ENCODE measurements around the gene FBLIM1. TPM values are rescaled to one million over a fixed set of nuclear protein-coding genes. Genes with fewer than 3 reads are reported as not detected.

The FBLIM1 gene
- total and polyA plus RNA-seq, 2 donors: 1.6 to 10.3 TPM

- Histone ChIP-seq H3K9me3 (ENCODE audit: control insufficient read depth in 2 of 2, insufficient read depth in 1 of 2, low read length in 1 of 2) (peaks cover 0 to 7% of the 10 kb centered on the region in 2 donors), H3K36me3 (ENCODE audit: control insufficient read depth in 2 of 2, insufficient read depth in 2 of 2, low read length in 1 of 2) (no peaks in the 10 kb centered on the region), H3K4me3 (ENCODE audit: low read length in 2 of 2) (no peak overlapping the region), H3K4me1 (ENCODE audit: control insufficient read depth in 2 of 2, insufficient read depth in 2 of 2, low read length in 2 of 2) (peaks cover 10 to 12% of the 10 kb centered on the region in 2 donors), H3K27me3 (ENCODE audit: control insufficient read depth in 2 of 2, insufficient read depth in 1 of 2, low read length in 1 of 2) (no peaks in the 10 kb centered on the region), H3K27ac (ENCODE audit: low read depth in 1 of 2, low read length in 1 of 2) (no peak overlapping the region)
- DNase-seq (ENCODE audit: low read depth in 6 of 9, low spot score in 9 of 9): no peak
- whole genome bisulfite sequencing: 85% methylated on average over 1 of the region's 1 CpG
Measured at GRCh38 chr1:15830258-15830657, 71.7 kb downstream of the FBLIM1 start.

GRCh38 chr1:15833069-15833679, 74.6 kb downstream of the FBLIM1 start:
- Histone ChIP-seq H3K27me3 (ENCODE audit: control insufficient read depth in 2 of 2, insufficient read depth in 1 of 2, low read length in 1 of 2) (peaks cover 0 to 12% of the 10 kb centered on the region in 2 donors), H3K4me3 (ENCODE audit: low read length in 2 of 2) (peak overlapping the region; percentile 57 to 76), H3K27ac (ENCODE audit: low read depth in 1 of 2, low read length in 1 of 2) (peak overlapping the region; percentile 83 to 97), H3K9me3 (ENCODE audit: control insufficient read depth in 2 of 2, insufficient read depth in 1 of 2, low read length in 1 of 2) (peaks cover 0 to 7% of the 10 kb centered on the region in 2 donors), H3K4me1 (ENCODE audit: control insufficient read depth in 2 of 2, insufficient read depth in 2 of 2, low read length in 2 of 2) (peaks cover 12 to 23% of the 10 kb centered on the region in 2 donors), H3K36me3 (ENCODE audit: control insufficient read depth in 2 of 2, insufficient read depth in 2 of 2, low read length in 1 of 2) (no peaks in the 10 kb centered on the region)
- WGBS: 81% methylated on average over 24 of the region's 24 CpGs
- DNase-seq (ENCODE audit: low read depth in 6 of 9, low spot score in 9 of 9): no peak

GRCh38 chr1:15833842-15834405, 75.3 kb downstream of the FBLIM1 start:
- peak overlapping the region; percentile 97 to 100 for H3K27ac ChIP-seq (ENCODE audit: low read depth in 1 of 2, low read length in 1 of 2)
- peaks cover 12 to 23% of the 10 kb centered on the region in 2 donors for H3K4me1 ChIP-seq (ENCODE audit: control insufficient read depth in 2 of 2, insufficient read depth in 2 of 2, low read length in 2 of 2)
- peaks cover 0 to 12% of the 10 kb centered on the region in 2 donors for H3K27me3 ChIP-seq (ENCODE audit: control insufficient read depth in 2 of 2, insufficient read depth in 1 of 2, low read length in 1 of 2)
- peak overlapping the region; percentile 57 to 76 for H3K4me3 ChIP-seq (ENCODE audit: low read length in 2 of 2)
- DNase-seq (ENCODE audit: low read depth in 6 of 9, low spot score in 9 of 9): no peak
- 2% methylated on average over 10 of the region's 10 CpGs for WGBS
- peaks cover 0 to 7% of the 10 kb centered on the region in 2 donors for H3K9me3 ChIP-seq (ENCODE audit: control insufficient read depth in 2 of 2, insufficient read depth in 1 of 2, low read length in 1 of 2)
- no peaks in the 10 kb centered on the region for H3K36me3 ChIP-seq (ENCODE audit: control insufficient read depth in 2 of 2, insufficient read depth in 2 of 2, low read length in 1 of 2)

- WGBS: under 1% methylated on average over 77 of the region's 77 CpGs
- Histone ChIP-seq H3K4me3 (ENCODE audit: low read length in 2 of 2) (peak overlapping the region; percentile 57 to 76), H3K4me1 (ENCODE audit: control insufficient read depth in 2 of 2, insufficient read depth in 2 of 2, low read length in 2 of 2) (peaks cover 12 to 23% of the 10 kb centered on the region in 2 donors), H3K36me3 (ENCODE audit: control insufficient read depth in 2 of 2, insufficient read depth in 2 of 2, low read length in 1 of 2) (no peaks in the 10 kb centered on the region), H3K27me3 (ENCODE audit: control insufficient read depth in 2 of 2, insufficient read depth in 1 of 2, low read length in 1 of 2) (peaks cover 0 to 12% of the 10 kb centered on the region in 2 donors), H3K27ac (ENCODE audit: low read depth in 1 of 2, low read length in 1 of 2) (peak overlapping the region; percentile 97 to 100), H3K9me3 (ENCODE audit: control insufficient read depth in 2 of 2, insufficient read depth in 1 of 2, low read length in 1 of 2) (peaks cover 0 to 7% of the 10 kb centered on the region in 2 donors)
- peak; percentile 81 to 97 (median 90) for DNase-seq (ENCODE audit: low read depth in 6 of 9, low spot score in 9 of 9)
Measured at GRCh38 chr1:15834406-15835204, 76.0 kb downstream of the FBLIM1 start.

GRCh38 chr1:15835205-15835740, 76.7 kb downstream of the FBLIM1 start:
- under 1% methylated on average over 37 of the region's 37 CpGs for WGBS
- H3K27ac ChIP-seq (ENCODE audit: low read depth in 1 of 2, low read length in 1 of 2): peak overlapping the region; percentile 97 to 100
- DNase-seq (ENCODE audit: low read depth in 6 of 9, low spot score in 9 of 9): peak in 2 of 9 donors; percentile 53 to 64

GRCh38 chr1:15835741-15836510, 77.3 kb downstream of the FBLIM1 start:
- DNase-seq (ENCODE audit: low read depth in 6 of 9, low spot score in 9 of 9): peak; percentile 96 to 100 (median 100)
- H3K4me1 ChIP-seq (ENCODE audit: control insufficient read depth in 2 of 2, insufficient read depth in 2 of 2, low read length in 2 of 2): peaks cover 12 to 23% of the 10 kb centered on the region in 2 donors

More at GRCh38 chr1:15835205-15835740, 76.7 kb downstream of the FBLIM1 start:
- Histone ChIP-seq H3K36me3 (ENCODE audit: control insufficient read depth in 2 of 2, insufficient read depth in 2 of 2, low read length in 1 of 2) (no peaks in the 10 kb centered on the region), H3K9me3 (ENCODE audit: control insufficient read depth in 2 of 2, insufficient read depth in 1 of 2, low read length in 1 of 2) (peaks cover 0 to 7% of the 10 kb centered on the region in 2 donors), H3K4me3 (ENCODE audit: low read length in 2 of 2) (peak overlapping the region; percentile 57 to 76), H3K4me1 (ENCODE audit: control insufficient read depth in 2 of 2, insufficient read depth in 2 of 2, low read length in 2 of 2) (peaks cover 12 to 23% of the 10 kb centered on the region in 2 donors), H3K27me3 (ENCODE audit: control insufficient read depth in 2 of 2, insufficient read depth in 1 of 2, low read length in 1 of 2) (peaks cover 0 to 12% of the 10 kb centered on the region in 2 donors)

More at GRCh38 chr1:15835741-15836510, 77.3 kb downstream of the FBLIM1 start:
- Histone ChIP-seq H3K27ac (ENCODE audit: low read depth in 1 of 2, low read length in 1 of 2) (peak overlapping the region; percentile 97 to 100), H3K36me3 (ENCODE audit: control insufficient read depth in 2 of 2, insufficient read depth in 2 of 2, low read length in 1 of 2) (no peaks in the 10 kb centered on the region), H3K27me3 (ENCODE audit: control insufficient read depth in 2 of 2, insufficient read depth in 1 of 2, low read length in 1 of 2) (peaks cover 0 to 12% of the 10 kb centered on the region in 2 donors), H3K9me3 (ENCODE audit: control insufficient read depth in 2 of 2, insufficient read depth in 1 of 2, low read length in 1 of 2) (peaks cover 0 to 7% of the 10 kb centered on the region in 2 donors), H3K4me3 (ENCODE audit: low read length in 2 of 2) (peak overlapping the region; percentile 57 to 76)
- 5% methylated on average over 66 of the region's 66 CpGs for WGBS

Other genes starting within 250 kb of the FBLIM1 start
- 5.6 TPM for gene CASP9, start 234.6 kb upstream of the FBLIM1 start, total RNA-seq
- gene CASP9, start 234.6 kb upstream of the FBLIM1 start, polyA plus RNA-seq: 27.4 TPM
- 6.5 TPM for gene DNAJC16, start 231.9 kb upstream of the FBLIM1 start, total RNA-seq
- gene DNAJC16, start 231.9 kb upstream of the FBLIM1 start, polyA plus RNA-seq: 8.4 TPM
- 3.8 TPM for gene AGMAT, start 173.7 kb upstream of the FBLIM1 start, total RNA-seq
- 4.2 TPM for gene AGMAT, start 173.7 kb upstream of the FBLIM1 start, polyA plus RNA-seq
- 7.4 TPM for gene DDI2, start 141.3 kb upstream of the FBLIM1 start, total RNA-seq
- gene DDI2, start 141.3 kb upstream of the FBLIM1 start, polyA plus RNA-seq: 10.5 TPM
- 18.1 TPM for gene PLEKHM2, start 74.5 kb upstream of the FBLIM1 start, total RNA-seq
- gene PLEKHM2, start 74.5 kb upstream of the FBLIM1 start, polyA plus RNA-seq: 32.5 TPM
- 0.42 TPM for gene SLC25A34, start 22.5 kb upstream of the FBLIM1 start, total RNA-seq
- gene SLC25A34, start 22.5 kb upstream of the FBLIM1 start, polyA plus RNA-seq: 2.4 TPM
- gene TMEM82, start 16.3 kb upstream of the FBLIM1 start, total RNA-seq: not detected
- gene TMEM82, start 16.3 kb upstream of the FBLIM1 start, polyA plus RNA-seq: not detected
- gene UQCRHL, start 48.9 kb downstream of the FBLIM1 start, total RNA-seq: 9.0 TPM
- gene UQCRHL, start 48.9 kb downstream of the FBLIM1 start, polyA plus RNA-seq: 4.0 TPM
- 16.3 TPM for gene SPEN, start 88.9 kb downstream of the FBLIM1 start, total RNA-seq
- gene SPEN, start 88.9 kb downstream of the FBLIM1 start, polyA plus RNA-seq: 11.4 TPM
- gene ZBTB17, start 217.3 kb downstream of the FBLIM1 start, total RNA-seq: 30.7 TPM
- gene ZBTB17, start 217.3 kb downstream of the FBLIM1 start, polyA plus RNA-seq: 81.3 TPM
- 0.05 TPM for gene SRARP, start 245.4 kb downstream of the FBLIM1 start, total RNA-seq
- 0.11 TPM for gene SRARP, start 245.4 kb downstream of the FBLIM1 start, polyA plus RNA-seq

Data from thymus (tissue), 11 donors.